ENCODE data around the gene P2RY6. TPM values are rescaled to one million over a fixed set of nuclear protein-coding genes. Genes with fewer than 3 reads are reported as not detected.
"Not testable (repeated sequence)": the region's sequence is repeated elsewhere in the genome, so short reads cannot be mapped to it uniquely, and the experiment has no call there.

P2RY6 gene
- total and polyA plus RNA-seq, 2 of the 4 experiments (the other 2 are of a cell fraction) = 0.44 TPM; not detected in 1

DNA sequence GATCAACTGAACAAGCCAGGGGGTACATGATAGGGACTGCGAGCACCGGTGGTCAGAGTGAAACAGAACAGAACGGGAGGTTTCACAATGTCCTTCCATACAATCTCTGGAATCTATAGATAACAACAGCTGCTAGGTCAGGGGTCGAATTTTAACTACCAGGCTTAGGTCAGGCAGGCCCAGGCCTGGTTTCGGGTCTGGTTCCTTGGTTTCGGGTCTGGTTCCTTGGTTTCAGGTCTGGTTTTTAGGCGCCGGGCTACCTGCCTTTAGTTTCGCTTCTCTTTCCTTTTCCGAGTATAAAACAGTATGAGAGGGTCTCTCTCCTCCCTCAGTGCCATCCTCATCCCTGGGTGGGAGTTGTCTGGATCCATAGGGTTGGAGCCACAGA is 666 bp upstream of the P2RY6 start:
- H2BK5ac ChIP-seq (ENCODE audit: low read depth, low read length, poor library complexity, severe bottlenecking); H3K18ac ChIP-seq (ENCODE audit: low read depth, low read length); H4K91ac ChIP-seq (ENCODE audit: insufficient read depth, low read depth, low read length); in situ Hi-C loops (cut with MboI; ENCODE audit: low sequenced_read_pairs); H2BK120ac ChIP-seq (ENCODE audit: low read depth, low read length); ATAC-seq (ENCODE audit: low read depth); DNase-seq; H2AFZ ChIP-seq (replicated peaks; ENCODE audit: low read length, poor library complexity); BruUV-seq (replicated peaks); H3K4me2 ChIP-seq (ENCODE audit: low read depth, low read length); H3K9ac ChIP-seq (ENCODE audit: low read depth, low read length); H4K8ac ChIP-seq (ENCODE audit: low read depth in 2 of 2, low read length in 2 of 2); H3K79me1 ChIP-seq (ENCODE audit: low read depth in 1 of 2, low read length in 2 of 2); H3K23ac ChIP-seq (ENCODE audit: low read depth, low read length); H2AK5ac ChIP-seq (ENCODE audit: low read depth, low read length); H3K4ac ChIP-seq (ENCODE audit: low read depth, low read length); H3K56ac ChIP-seq (ENCODE audit: extremely low read depth, insufficient read depth, low read length); H2AK9ac ChIP-seq (replicated peaks; ENCODE audit: low read depth, low read length, poor library complexity); intact Hi-C loops (cut with micrococcal nuclease); H3K36me3 ChIP-seq (ENCODE audit: control insufficient read depth, insufficient read depth, low read length); H4K5ac ChIP-seq (ENCODE audit: low read depth, low read length); dilution Hi-C loops (cut with HindIII; ENCODE audit: low sequenced_read_pairs, unreplicated experiment); H2BK15ac ChIP-seq (ENCODE audit: low read depth, low read length); POLR2A ChIA-PET (ENCODE audit: unreplicated experiment); H3K4me3 ChIP-seq (ENCODE audit: insufficient read depth, low read depth, low read length); H3K4me1 ChIP-seq (ENCODE audit: control insufficient read depth, insufficient read depth, low read length); H2BK20ac ChIP-seq (ENCODE audit: low read depth, low read length); H3K9me1 ChIP-seq (ENCODE audit: insufficient read depth, low read length); H4K20me1 ChIP-seq (ENCODE audit: insufficient read depth, low read length); H3K9me3 ChIP-seq (ENCODE audit: control insufficient read depth, insufficient read depth, low read length); H3K27ac ChIP-seq (ENCODE audit: insufficient read depth, low read length): not testable (repeated sequence)
- Histone ChIP-seq H3K14ac (replicated peaks; ENCODE audit: low read depth, low read length) (0 out of 2 replicates have a peak overlapping the region, but pooled peaks have one; percentile 21), H3K27me3 (ENCODE audit: control insufficient read depth, insufficient read depth, low read length) (peaks cover 52% of the 10 kb centered on the region)
- CTCF ChIA-PET = interaction anchor here (0.6 kb wide), 1 partner anchor 257 kb away, joined by 3 read pairs; no protein-coding TSS in a partner anchor
- WGBS, 2 experiments (ENCODE audit: extremely low coverage in 2 of 2, insufficient read length in 1 of 2) = no CpG with 5 or more reads among the region's 10 CpGs

Measured in IMR-90 (cell line).